Chondrocyte (in vitro differentiated cells): ENCODE results near the gene JMJD7. TPM values are rescaled to one million over a fixed set of nuclear protein-coding genes. Genes with fewer than 3 reads are reported as not detected.

Source experiments
- DNase-seq: peaks from one replicate; pipeline ENCODE4 v3.0.0; 2021; ENCODE audit warnings: mixed read lengths, low spot score
- H3K27ac Mint-ChIP-seq: one replicate; pipeline ENCODE4 v1.8.0; 2021; ENCODE audit warnings: mild to moderate bottlenecking, moderate library complexity, mixed read lengths; ENCODE audit not compliant: unreplicated experiment
- H3K27me3 Mint-ChIP-seq: 2 replicates; pipeline ENCODE4 v1.8.0; 2021; ENCODE audit warnings: low read depth, mixed read lengths
- H3K36me3 Mint-ChIP-seq: 2 replicates; pipeline ENCODE4 v1.8.0; 2021; ENCODE audit warnings: low read depth, mixed read lengths
- H3K4me1 Mint-ChIP-seq: 2 replicates; pipeline ENCODE4 v1.8.0; 2021; ENCODE audit warnings: low read depth, mild to moderate bottlenecking, mixed read lengths
- H3K4me3 Mint-ChIP-seq: one replicate; pipeline ENCODE4 v1.8.0; 2021; ENCODE audit warnings: mild to moderate bottlenecking, moderate library complexity, mixed read lengths; ENCODE audit not compliant: unreplicated experiment
- H3K9me3 Mint-ChIP-seq: 2 replicates; pipeline ENCODE4 v1.8.0; 2021; ENCODE audit warnings: low read depth, mixed read lengths
- total RNA-seq: library from RNA; stranded (reverse); gene quantifications from 3 replicates; pipeline ENCODE4 v1.2.1, GENCODE V29; 2021
- TF ChIP-seq, protein P1 (sequence below): fragments of 200-600 bp; sonication (generic); IDR thresholded peaks from 2 replicates; pipeline ENCODE4 v1.5.0; 2021; ENCODE audit warnings: antibody characterized with exemption, mild to moderate bottlenecking, moderate library complexity

JMJD7 gene
- total RNA-seq, 1 donor from 2014 or later = 5.2 TPM

- H3K36me3 Mint-ChIP-seq = no peaks in the 10 kb centered on the region
- H3K27ac Mint-ChIP-seq = peak overlapping the region; percentile 84
- no peak for DNase-seq
- H3K9me3 Mint-ChIP-seq = no peaks in the 10 kb centered on the region
- TF ChIP-seq, protein P1, sequence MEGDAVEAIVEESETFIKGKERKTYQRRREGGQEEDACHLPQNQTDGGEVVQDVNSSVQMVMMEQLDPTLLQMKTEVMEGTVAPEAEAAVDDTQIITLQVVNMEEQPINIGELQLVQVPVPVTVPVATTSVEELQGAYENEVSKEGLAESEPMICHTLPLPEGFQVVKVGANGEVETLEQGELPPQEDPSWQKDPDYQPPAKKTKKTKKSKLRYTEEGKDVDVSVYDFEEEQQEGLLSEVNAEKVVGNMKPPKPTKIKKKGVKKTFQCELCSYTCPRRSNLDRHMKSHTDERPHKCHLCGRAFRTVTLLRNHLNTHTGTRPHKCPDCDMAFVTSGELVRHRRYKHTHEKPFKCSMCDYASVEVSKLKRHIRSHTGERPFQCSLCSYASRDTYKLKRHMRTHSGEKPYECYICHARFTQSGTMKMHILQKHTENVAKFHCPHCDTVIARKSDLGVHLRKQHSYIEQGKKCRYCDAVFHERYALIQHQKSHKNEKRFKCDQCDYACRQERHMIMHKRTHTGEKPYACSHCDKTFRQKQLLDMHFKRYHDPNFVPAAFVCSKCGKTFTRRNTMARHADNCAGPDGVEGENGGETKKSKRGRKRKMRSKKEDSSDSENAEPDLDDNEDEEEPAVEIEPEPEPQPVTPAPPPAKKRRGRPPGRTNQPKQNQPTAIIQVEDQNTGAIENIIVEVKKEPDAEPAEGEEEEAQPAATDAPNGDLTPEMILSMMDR = no peak
- peaks cover 46% of the 10 kb centered on the region for H3K4me1 Mint-ChIP-seq
- H3K27me3 Mint-ChIP-seq = no peaks in the 10 kb centered on the region
- H3K4me3 Mint-ChIP-seq = no peak overlapping the region
Measured at GRCh38 chr15:41790169-41790568, 37.7 kb upstream of the JMJD7 start.

- TF ChIP-seq, protein P1 = no peak
- Mint-ChIP-seq H3K4me1 (peaks cover 51% of the 10 kb centered on the region), H3K27ac (peak overlapping the region; percentile 84), H3K9me3 (no peaks in the 10 kb centered on the region), H3K36me3 (no peaks in the 10 kb centered on the region), H3K4me3 (no peak overlapping the region), H3K27me3 (no peaks in the 10 kb centered on the region)
- no peak for DNase-seq
Measured at GRCh38 chr15:41790756-41791546, 36.9 kb upstream of the JMJD7 start.

DNA sequence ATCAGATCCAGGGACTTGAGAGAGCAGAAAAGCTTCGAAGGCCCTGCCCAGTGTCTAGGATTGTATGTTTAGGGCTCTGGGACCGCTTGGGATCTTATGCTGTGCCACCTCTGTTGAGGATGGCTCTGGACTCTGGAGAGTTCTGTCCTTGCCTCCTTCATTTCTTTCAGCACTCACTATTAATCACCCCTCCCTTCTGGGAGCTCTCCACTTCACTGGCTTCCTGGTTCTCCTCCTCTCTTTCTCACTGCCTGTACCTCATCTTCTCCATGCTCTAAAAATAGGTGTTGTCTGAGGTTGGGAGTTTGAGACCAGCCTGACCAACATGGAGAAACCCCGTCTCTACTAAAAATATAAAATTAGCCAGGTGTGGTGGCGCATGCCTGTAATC lies 36.4 kb upstream of the JMJD7 start:
- Mint-ChIP-seq H3K36me3 (no peaks in the 10 kb centered on the region), H3K4me1 (peaks cover 57% of the 10 kb centered on the region), H3K27ac (peak overlapping the region; percentile 84), H3K4me3 (no peak overlapping the region), H3K27me3 (no peaks in the 10 kb centered on the region), H3K9me3 (no peaks in the 10 kb centered on the region)
- TF ChIP-seq, protein P1 = no peak
- no peak for DNase-seq

- TF ChIP-seq, protein P1 = no peak
- Mint-ChIP-seq H3K27me3 (no peaks in the 10 kb centered on the region), H3K9me3 (no peaks in the 10 kb centered on the region), H3K36me3 (no peaks in the 10 kb centered on the region), H3K27ac (no peak overlapping the region), H3K4me3 (no peak overlapping the region), H3K4me1 (peaks cover 61% of the 10 kb centered on the region)
- no peak for DNase-seq
Measured at GRCh38 chr15:41792000-41792637, 35.8 kb upstream of the JMJD7 start.

DNA sequence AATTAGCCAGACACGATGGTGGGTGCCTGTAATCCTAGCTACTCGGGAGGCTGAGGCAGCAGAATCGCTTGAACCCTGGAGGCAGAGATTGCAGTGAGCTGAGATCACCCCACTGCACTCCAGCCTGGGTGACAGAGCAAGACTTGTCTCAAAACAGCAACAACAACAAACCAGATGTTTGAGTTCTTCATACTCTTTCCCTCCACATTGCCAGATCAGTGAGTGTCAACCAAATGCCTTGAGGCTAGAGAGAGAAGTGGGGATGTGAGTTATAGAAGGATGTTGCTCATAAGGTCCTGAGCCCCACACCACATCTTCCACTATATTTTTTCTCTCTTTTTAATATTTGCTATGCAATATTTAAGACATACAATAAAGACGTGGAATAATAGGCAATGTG lies 33.8 kb upstream of the JMJD7 start:
- TF ChIP-seq, protein P1 = no peak
- H3K9me3 Mint-ChIP-seq = no peaks in the 10 kb centered on the region
- H3K27ac Mint-ChIP-seq = no peak overlapping the region
- H3K36me3 Mint-ChIP-seq = no peaks in the 10 kb centered on the region
- no peak for DNase-seq
- H3K4me3 Mint-ChIP-seq = no peak overlapping the region
- H3K27me3 Mint-ChIP-seq = no peaks in the 10 kb centered on the region
- peaks cover 65% of the 10 kb centered on the region for H3K4me1 Mint-ChIP-seq
